Duodenal mucosa (tissue), 2 donors: ENCODE results near the gene SLC26A9.

ENCODE experiments used
- H3K27ac ChIP-seq: one replicate; pipeline ENCODE4 v1.7.0; 2013; ENCODE audit warnings: low read depth, low read length
- H3K27me3 ChIP-seq, 2 donors: one replicate each; pipeline ENCODE4 v1.7.0; 2013; ENCODE audit warnings: low read length in 2 of 2, control low read depth in 1 of 2; ENCODE audit not compliant: insufficient read depth in 2 of 2, control insufficient read depth in 1 of 2
- H3K36me3 ChIP-seq, 2 donors: one replicate each; pipeline ENCODE4 v1.7.0; 2013; ENCODE audit warnings: low read length in 2 of 2, control low read depth in 1 of 2; ENCODE audit not compliant: insufficient read depth in 2 of 2, control insufficient read depth in 1 of 2
- H3K4me1 ChIP-seq, 2 donors: one replicate each; pipeline ENCODE4 v1.7.0; 2013; ENCODE audit warnings: low read length in 2 of 2, control low read depth in 1 of 2; ENCODE audit not compliant: insufficient read depth in 2 of 2, control insufficient read depth in 1 of 2
- H3K4me3 ChIP-seq, 2 donors: one replicate each; pipeline ENCODE4 v1.7.0; 2013; ENCODE audit warnings: low read length in 2 of 2, low read depth in 1 of 2
- H3K9ac ChIP-seq, 2 donors: one replicate each; pipeline ENCODE4 v1.7.0; 2013; ENCODE audit warnings: low read length in 2 of 2, low read depth in 1 of 2
- H3K9me3 ChIP-seq, 2 donors: one replicate each; pipeline ENCODE4 v1.7.0; 2013; ENCODE audit warnings: low read length in 2 of 2, control low read depth in 1 of 2; ENCODE audit not compliant: control insufficient read depth in 1 of 2

The SLC26A9 gene

GRCh38 chr1:205981257-205981656 lies 38.0 kb upstream of the SLC26A9 start:
- no peaks in the 10 kb centered on the region for H3K36me3 ChIP-seq
- H3K9ac ChIP-seq: no peak overlapping the region
- H3K27ac ChIP-seq: no peak overlapping the region
- H3K9me3 ChIP-seq: peaks cover 0 to 6% of the 10 kb centered on the region in 2 donors
- H3K4me1 ChIP-seq: peaks cover 0 to 6% of the 10 kb centered on the region in 2 donors
- H3K27me3 ChIP-seq: no peaks in the 10 kb centered on the region
- no peak overlapping the region for H3K4me3 ChIP-seq

GRCh38 chr1:205980237-205980870 lies 37.1 kb upstream of the SLC26A9 start:
- no peak overlapping the region for H3K9ac ChIP-seq
- no peaks in the 10 kb centered on the region for H3K27me3 ChIP-seq
- no peak overlapping the region for H3K4me3 ChIP-seq
- peaks cover 0 to 6% of the 10 kb centered on the region in 2 donors for H3K4me1 ChIP-seq
- H3K9me3 ChIP-seq: peaks cover 0 to 6% of the 10 kb centered on the region in 2 donors
- no peak overlapping the region for H3K27ac ChIP-seq
- H3K36me3 ChIP-seq: no peaks in the 10 kb centered on the region

- no peak overlapping the region for H3K9ac ChIP-seq
Observed at GRCh38 chr1:205979301-205979700, 36.0 kb upstream of the SLC26A9 start.

GRCh38 chr1:205978676-205979075 lies 35.4 kb upstream of the SLC26A9 start:
- peaks cover 0 to under 1% of the 10 kb centered on the region in 2 donors for H3K4me1 ChIP-seq
- H3K9me3 ChIP-seq: peaks cover 0 to 6% of the 10 kb centered on the region in 2 donors
- H3K9ac ChIP-seq: no peak overlapping the region
- no peaks in the 10 kb centered on the region for H3K36me3 ChIP-seq
- H3K27ac ChIP-seq: no peak overlapping the region
- H3K4me3 ChIP-seq: no peak overlapping the region
- H3K27me3 ChIP-seq: no peaks in the 10 kb centered on the region

More at GRCh38 chr1:205979301-205979700, 36.0 kb upstream of the SLC26A9 start:
- H3K4me3 ChIP-seq: no peak overlapping the region
- peaks cover 0 to 6% of the 10 kb centered on the region in 2 donors for H3K9me3 ChIP-seq
- no peaks in the 10 kb centered on the region for H3K27me3 ChIP-seq
- H3K27ac ChIP-seq: no peak overlapping the region
- peaks cover 0 to 6% of the 10 kb centered on the region in 2 donors for H3K4me1 ChIP-seq
- H3K36me3 ChIP-seq: no peaks in the 10 kb centered on the region

GRCh38 chr1:205977402-205978014 lies 34.3 kb upstream of the SLC26A9 start:
- H3K4me3 ChIP-seq: no peak overlapping the region
- H3K36me3 ChIP-seq: no peaks in the 10 kb centered on the region
- peaks cover 0 to 6% of the 10 kb centered on the region in 2 donors for H3K9me3 ChIP-seq
- H3K27me3 ChIP-seq: peaks cover 0 to 3% of the 10 kb centered on the region in 2 donors
- no peak overlapping the region for H3K27ac ChIP-seq
- no peak overlapping the region for H3K9ac ChIP-seq
- H3K4me1 ChIP-seq: no peaks in the 10 kb centered on the region

- H3K36me3 ChIP-seq: no peaks in the 10 kb centered on the region
- H3K27me3 ChIP-seq: peaks cover 0 to 3% of the 10 kb centered on the region in 2 donors
- no peak overlapping the region for H3K27ac ChIP-seq
- no peak overlapping the region for H3K4me3 ChIP-seq
- H3K9ac ChIP-seq: no peak overlapping the region
- H3K9me3 ChIP-seq: peaks cover 0 to 6% of the 10 kb centered on the region in 2 donors
- no peaks in the 10 kb centered on the region for H3K4me1 ChIP-seq
Observed at GRCh38 chr1:205976708-205977401, 33.6 kb upstream of the SLC26A9 start.

GRCh38 chr1:205976036-205976435 lies 32.8 kb upstream of the SLC26A9 start:
- no peak overlapping the region for H3K4me3 ChIP-seq
- no peaks in the 10 kb centered on the region for H3K4me1 ChIP-seq
- no peak overlapping the region for H3K9ac ChIP-seq
- H3K27ac ChIP-seq: no peak overlapping the region
- H3K36me3 ChIP-seq: no peaks in the 10 kb centered on the region
- peaks cover 0 to 3% of the 10 kb centered on the region in 2 donors for H3K27me3 ChIP-seq
- H3K9me3 ChIP-seq: no peaks in the 10 kb centered on the region

- H3K9ac ChIP-seq: no peak overlapping the region
Observed at GRCh38 chr1:205975387-205975998, 32.2 kb upstream of the SLC26A9 start.

GRCh38 chr1:205974712-205975111 lies 31.5 kb upstream of the SLC26A9 start:
- Histone ChIP-seq H3K4me3 (no peak overlapping the region), H3K27me3 (peaks cover 0 to 3% of the 10 kb centered on the region in 2 donors), H3K27ac (no peak overlapping the region), H3K9ac (peak overlapping the region in 1 of 2 donors; percentile 16), H3K4me1 (no peaks in the 10 kb centered on the region), H3K36me3 (no peaks in the 10 kb centered on the region), H3K9me3 (no peaks in the 10 kb centered on the region)

More at GRCh38 chr1:205975387-205975998, 32.2 kb upstream of the SLC26A9 start:
- Histone ChIP-seq H3K36me3 (no peaks in the 10 kb centered on the region), H3K9me3 (no peaks in the 10 kb centered on the region), H3K4me3 (no peak overlapping the region), H3K4me1 (no peaks in the 10 kb centered on the region), H3K27me3 (peaks cover 0 to 3% of the 10 kb centered on the region in 2 donors), H3K27ac (no peak overlapping the region)
